Left hindlimb (tissue), 1 donor: Measurements from ENCODE around the gene MRPL14.
A peak's percentile ranks its signal among the peaks of the same experiment; 100 is the strongest.
"Not testable (repeated sequence)": the region's sequence is repeated elsewhere in the genome, so short reads cannot be mapped to it uniquely, and the experiment has no call there.

Experiments used
- DNase-seq: peaks from one replicate; pipeline ENCODE4 v3.0.0-alpha.2; 2018

Gene MRPL14

DNA sequence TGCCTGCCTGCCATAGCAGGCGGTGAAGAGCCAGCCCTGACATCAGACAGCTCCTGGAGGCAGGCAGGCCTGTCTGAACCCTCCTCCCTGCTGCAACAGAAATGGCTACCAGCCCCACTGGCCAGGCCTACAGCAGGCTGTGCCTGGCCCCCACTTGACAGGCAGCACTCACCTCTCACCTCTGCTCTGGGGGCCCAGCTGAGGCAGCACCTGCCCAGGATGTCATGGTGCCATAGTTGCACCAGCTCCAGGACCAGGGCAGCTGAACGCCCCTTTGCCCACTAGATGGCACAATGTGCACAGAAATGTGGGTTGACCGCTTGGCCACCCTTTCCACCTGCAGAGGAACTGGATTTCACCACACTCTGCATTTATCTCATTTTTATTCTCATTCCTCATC, 30.6 kb downstream of the MRPL14 start:
- DNase-seq: peak; percentile 73

DNA sequence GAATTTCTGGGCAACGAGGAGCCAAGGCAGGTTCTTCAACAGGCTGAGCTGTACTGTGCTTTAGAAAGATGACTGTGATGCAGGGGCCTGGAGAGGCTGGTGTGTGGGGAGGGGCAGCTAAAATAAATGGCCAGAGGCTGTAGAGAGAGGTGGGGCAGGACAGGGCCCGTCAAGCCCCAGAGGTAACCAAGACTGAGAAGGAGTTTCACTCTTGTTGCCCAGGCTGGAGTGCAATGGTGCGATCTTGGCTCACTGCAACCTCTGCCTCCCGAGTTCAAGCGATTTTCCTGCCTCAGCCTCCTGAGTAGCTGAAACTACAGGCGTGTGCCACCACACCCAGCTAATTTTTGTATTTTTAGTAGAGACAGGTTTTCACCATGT, 32.0 kb downstream of the MRPL14 start:
- not testable (repeated sequence) for DNase-seq

DNA sequence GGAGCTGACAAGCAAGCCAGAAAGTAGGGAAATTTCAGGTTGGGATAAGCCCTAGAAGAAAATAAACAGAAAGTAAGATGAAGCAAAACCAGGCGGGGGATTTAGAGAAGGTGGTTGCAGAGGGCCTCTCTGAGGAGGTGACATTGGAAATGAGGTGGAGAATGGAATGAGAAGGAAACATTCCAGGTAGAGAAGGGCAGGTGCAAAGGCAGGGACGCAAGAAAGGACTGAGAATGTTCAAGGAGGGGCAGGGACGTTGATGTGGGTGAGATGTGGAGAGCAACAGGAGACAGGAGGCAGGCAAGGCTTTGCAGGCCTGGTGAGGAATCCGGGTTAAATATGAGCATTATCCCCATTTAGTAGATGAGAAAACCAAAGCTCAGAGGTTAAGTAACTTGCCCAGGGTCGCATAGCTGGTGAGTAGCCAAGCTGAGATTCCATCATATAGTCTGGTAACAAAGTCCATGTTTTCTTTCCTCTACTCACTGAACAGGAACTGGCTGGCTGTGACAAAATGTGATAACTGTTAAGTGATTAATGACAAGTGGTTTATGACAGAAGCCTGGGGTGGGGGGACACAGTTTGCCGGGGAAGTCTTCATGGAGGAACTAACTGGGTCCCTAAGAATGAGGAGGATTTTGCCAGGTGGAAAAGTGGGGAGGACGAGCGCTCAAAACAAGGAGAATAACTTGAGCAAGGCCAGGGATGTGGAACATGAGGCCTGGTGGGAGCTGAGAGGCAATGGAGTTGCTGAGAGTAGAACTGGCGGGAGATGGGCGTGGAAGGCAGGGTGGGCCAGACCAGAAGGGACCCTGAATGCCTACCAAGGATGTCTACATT, 32.6 kb downstream of the MRPL14 start:
- no peak for DNase-seq

DNA sequence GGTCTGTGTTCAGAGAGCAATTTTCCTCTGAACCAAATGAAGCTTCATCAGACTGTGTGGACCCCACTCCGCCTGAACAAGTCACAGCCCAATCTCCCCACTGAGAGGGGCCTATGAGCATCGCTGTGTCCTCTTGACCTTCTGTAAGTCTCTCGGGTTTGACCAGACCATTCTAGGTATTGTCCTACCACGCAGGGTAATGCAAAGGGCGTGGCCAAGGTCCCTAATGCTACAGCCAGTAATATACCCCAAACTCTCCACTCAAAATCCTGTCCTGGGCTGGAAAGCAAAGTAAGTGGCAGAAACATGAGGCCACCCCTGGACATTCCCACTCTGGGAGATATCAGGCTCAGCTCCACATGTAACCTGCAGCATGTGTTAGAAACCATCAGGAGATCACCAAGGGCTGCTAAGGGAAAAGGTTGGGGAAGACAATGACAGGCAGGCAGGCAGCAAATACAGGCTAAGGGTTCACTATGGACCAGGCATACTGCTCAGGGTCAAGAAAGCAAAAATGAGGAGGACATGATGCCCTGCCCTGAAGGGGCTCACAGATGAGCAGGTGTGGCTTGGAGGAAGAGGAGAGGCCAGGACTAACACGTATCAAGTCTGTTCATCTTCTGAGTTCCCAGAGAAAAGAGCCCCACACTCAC, 33.4 kb downstream of the MRPL14 start:
- no peak for DNase-seq

DNA sequence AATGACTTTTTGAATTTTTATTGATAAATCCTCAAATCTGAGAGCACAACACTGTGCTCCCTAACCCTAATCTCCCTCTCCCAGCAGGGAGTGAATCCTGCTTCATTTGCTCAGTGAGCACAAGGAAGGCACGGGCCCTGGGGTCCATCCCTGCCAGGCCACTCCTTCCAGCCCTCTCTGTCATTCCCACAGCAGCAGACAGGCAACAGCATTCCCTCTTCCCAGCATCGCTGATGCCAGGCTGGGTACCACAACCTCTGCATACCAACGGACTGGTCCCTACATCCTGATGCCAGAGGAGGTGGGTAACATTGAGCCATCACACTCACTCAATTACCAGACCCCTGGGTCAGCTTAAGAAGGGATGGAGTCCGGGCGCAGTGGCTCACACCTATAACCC, 34.2 kb downstream of the MRPL14 start:
- peak; percentile 11 for DNase-seq

DNA sequence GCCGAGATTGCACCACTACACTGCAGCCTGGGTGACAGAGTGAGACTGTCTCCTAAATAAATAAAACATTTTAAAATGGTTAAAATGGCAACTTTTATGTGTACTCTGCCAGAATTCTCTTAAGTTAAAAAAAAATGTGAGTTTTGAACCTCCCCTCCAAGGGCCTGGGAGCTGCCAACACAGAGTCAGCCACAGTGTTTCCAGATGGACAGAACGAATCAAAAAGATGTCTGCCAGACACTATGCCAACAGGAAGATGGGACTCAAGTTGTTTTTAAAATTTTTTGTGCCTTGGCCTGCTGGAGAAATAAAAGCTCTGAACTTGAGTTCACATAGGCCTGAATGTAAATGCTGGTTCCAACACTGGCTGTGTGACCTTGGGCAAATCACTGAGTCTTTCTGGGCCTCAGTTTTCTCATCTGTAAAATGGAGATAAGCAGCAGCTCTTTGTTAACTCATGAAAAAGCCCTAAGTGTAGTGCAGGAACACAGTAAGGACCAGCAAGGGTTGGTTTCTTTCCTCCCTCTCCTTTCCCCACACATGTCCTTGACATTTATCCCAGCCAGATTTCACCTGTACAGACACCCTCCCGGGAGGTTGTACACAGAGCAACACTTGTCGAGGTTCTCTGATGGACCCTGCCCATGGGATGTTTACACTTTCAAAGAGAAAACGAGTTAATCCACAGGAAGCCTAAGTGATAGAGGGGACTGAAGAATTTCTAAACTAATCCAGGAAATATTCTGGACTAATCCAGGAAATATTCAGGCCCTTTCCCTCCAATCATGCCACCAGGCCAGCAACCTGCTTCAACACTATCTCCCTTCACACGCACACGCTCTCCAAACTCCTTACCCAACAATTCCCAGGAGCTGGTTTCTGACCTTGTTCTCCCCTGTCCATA, 35.0 kb downstream of the MRPL14 start:
- DNase-seq: no peak

DNA sequence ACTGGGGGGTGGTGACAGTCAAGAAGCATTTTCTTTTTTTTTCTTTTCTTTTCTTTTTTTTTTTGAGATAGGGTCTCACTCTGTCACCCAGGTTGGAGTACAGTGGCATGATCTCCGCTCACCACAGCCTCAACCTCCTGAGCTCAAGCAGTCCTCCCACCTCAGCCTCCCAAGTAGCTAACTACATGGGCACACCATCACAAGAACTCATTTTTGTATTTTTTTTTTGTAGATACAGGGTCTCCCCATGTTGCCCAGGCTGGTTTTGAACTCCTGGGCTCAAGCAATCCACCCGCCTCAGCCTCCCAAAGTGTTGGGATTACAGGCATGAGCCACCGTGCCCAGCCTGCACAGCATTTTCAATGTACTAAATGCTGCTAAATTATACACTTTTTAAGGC, 35.9 kb downstream of the MRPL14 start:
- DNase-seq: not testable (repeated sequence)

DNA sequence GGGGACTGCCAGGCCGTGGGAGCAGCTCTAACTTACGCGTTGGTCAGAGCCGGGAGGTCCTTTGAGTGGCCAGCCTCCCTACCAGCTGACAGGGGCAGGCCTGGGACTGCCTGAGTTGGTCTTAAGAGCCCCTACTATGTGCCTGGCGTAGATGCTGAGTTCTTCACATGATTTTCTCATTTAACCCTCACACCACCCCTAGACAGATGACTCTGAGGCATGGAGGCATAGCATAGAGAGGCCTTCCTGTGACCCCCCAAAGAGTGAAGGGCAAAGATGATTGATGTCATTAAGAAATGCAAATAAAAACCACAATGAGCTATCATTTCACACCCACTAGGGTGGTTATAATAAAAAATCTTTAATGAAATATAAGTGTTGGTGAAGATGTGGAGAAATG, 36.8 kb downstream of the MRPL14 start:
- no peak for DNase-seq

DNA sequence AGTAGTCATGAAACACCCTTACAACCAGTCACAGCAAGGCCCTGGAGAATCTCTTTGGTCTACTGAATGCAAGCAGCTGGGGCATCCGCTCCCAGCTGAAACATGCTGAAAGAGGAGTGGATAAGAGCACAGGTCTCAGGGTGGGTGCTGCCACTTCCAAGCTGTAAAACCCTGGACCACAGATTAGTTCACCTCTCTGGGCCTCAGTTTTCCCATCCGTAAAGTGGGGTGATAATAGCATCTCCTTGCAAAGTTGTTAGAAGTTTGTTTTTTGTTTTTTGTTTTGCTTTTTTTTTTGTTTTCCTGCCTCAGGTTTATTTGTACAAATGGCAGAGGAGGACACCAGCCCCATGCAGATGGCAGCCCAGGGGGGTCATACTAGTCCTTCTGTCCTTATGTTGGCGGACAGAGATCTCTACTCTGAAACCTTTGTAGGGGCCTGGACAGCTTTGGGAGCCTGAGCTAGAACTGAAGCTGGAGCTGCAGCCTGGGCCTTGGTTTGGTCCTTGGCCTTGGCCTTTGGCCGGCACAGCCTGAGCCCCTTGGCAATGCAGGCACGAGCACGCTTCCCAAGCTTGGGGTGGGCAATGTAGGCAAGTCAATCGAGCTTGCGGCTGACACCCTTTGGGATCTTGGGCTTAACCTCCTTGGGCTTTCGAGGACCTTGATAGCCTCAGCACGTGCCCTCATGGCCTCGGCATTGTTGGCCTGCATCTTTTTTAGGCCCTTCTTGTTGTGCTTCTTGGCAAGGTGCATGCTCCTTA, 38.2 kb downstream of the MRPL14 start:
- DNase-seq: no peak

DNA sequence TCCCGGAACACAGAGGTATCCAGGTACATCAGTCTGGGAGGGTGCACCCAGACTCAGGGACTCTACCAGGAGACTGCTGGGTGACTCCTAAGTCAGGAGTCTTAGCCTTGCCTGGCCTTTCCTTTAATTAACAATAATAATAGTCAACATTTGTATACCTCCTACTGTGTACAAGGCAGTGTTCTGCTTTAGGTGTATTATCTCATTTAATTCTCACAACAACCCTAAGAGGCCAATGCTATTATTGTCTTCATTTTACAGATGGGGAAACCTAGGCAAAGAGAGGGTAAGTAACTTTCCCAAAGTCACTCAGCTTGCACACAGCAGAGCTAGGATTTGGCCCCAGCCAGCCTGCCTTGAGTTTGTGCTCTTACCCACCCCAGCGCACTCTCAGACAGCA, 39.6 kb downstream of the MRPL14 start:
- DNase-seq: no peak

DNA sequence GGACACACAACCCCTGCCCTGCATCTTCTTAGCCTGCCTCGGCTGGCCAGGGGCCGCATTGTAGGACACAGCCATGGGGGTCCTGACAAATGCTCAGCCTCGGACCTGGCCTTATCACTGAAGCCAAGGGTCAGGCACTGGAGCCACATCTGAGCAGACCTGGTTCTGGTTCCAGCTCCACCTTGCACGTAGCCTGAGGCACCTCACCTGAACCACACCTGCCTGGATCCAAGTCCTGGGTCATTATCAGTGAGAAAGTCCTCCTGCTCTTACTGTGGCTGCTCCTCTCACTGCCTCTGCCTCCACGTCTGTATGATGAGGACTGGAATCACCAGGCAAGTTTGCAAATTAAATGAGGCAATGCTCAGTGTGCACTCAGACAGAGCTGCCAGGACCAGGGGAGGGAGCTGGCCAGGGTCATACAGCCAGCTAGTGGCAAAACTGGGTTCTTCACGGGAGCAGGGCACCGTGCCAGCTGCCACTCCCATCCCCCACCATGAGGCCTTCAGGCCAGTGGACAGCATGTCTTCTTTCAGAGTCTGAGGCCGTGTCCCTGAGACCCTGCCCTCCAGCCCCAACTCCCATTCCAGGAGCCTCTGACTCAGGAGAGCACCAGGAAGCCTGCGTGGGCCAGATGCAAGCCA, 40.2 kb downstream of the MRPL14 start:
- DNase-seq: no peak

DNA sequence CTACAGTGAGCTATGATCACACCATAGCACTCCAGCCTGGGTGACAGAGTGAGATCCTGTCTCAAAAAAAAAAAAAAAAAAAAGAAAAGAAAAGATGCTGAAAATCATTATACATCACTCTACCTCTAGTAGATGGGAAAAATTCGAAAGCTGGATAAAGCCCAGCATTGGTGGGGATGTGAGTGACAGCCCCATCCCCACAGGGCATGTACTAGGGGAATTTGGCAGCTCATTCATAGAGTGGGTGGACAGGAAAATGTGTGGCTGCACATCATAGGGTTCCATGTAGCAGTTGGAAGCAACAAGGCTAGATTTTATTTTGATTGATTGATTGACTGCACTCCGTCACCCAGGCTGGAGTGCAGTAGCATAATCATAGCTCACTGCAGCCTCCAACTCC, 42.0 kb downstream of the MRPL14 start:
- DNase-seq: no peak

DNA sequence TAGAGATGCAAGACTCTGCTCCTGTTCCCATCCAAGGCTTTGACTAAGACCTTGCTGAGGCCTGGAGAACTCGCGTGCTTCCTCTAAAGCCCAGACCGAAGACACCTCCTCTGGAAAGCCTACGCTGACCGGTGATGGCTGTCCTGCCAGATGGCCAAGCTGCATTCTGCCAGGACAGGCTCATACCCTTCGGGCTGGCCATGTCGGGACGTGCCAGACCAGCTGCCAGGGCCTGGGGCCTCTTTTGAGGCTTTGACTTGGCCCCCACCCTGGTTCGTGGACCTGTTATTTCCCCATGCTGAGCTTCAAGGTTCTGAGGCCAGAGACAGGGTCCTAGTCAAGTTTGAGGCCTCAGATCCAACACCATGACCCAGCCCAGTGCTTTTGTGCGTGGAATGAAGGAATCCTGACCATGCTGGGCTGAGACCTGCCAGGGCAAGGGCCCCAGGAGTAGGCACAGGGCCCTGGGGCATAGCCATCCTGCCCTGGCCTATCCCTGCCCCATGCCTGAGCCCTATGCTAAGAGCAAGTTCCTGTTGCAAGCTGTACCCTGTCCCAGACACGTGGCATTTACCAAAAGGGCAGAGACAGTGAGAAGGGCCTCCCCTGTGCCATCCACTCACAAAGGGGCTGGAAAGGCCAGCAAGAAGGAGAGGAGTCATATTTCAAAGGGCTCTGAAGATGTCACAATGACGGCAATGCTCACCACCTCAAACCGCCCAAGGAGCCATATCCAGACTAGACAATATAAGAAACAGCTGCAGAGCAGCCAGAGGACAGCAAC, 42.8 kb downstream of the MRPL14 start:
- DNase-seq: no peak

DNA sequence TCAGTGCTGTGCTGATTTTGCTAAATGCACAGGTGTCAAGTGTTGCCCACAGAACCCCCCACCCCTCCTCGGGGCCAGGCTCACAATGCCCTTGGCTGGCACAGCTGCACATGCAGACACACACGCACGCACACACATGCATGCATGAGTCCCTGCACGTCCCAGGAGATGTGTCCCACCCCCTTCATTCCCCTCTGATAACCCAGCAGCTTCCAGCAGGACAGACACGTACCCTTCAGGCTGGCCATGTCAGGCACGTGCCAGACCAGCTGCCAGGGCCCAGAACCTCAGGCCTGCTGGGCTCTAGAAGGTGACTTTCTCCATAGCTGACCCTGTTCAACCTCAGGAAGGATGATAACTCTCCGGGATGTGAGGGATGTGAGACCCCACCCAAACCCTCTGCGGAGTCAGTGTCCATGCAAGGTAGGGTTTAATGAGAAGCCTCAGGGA, 44.4 kb downstream of the MRPL14 start:
- no peak for DNase-seq

DNA sequence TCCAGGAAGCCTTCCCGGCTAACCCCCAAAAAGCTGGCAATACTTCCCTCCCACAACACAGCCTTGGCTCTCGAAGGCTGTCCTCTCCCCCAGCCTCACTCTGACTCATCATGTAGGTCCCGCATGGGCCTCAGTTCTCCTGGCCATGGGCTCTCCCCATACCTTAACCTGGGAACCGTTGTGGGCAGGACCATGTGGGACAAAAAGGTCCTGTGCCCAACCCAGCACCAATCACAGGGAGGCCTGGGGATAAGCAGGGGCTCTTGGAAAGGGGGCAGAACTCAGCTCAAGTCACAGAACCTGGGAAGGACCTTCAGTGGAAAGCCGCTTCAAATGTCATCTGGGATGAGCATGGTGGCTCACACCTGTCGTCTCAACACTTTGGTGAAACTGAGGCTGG, 45.5 kb downstream of the MRPL14 start:
- DNase-seq: no peak

DNA sequence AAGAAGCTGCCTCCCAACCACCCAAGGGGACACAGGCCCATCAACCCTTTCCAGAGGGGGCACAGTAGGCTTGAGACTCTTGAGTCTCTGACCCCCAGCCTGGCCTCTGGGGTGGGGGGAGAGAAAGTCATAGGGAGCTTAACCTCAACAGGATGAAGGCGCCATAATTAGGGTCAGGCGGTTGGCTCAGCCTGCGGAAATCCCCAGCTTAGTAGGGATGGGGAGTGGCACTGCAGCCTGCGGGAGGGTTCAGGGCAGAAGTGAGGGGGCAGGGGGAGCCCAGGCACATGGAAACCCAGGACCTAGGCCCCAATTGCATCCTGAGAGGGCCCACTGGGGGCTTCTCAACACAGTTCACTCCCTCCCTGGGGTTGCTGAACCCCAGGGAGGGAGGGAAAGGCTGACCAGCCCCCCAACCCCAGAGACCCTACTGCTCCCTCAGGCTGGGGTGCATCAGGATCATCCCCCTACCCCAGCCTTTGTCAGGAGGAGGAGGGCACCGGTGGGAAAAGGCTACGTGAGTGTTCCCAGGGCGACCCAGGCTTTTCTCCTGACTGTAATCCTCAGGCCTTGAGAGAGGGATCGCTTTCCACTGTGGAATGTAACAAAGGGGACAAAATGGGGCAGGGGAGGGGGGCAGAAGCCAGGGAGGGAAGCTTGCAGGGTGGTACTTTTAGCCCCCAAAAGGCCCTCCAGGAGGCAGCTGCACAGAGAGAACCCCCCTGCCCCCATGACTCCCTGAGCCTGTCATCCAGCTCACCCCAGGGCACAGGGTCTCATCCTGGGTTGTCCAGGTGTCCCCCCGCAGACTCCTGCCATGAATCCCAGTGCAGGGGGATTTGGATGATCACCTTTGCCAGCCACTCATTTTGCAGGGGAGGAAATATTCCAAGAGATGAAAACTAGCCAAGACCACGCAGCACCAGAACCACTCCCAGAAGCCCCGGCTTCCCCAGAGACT, 46.4 kb downstream of the MRPL14 start:
- no peak for DNase-seq

DNA sequence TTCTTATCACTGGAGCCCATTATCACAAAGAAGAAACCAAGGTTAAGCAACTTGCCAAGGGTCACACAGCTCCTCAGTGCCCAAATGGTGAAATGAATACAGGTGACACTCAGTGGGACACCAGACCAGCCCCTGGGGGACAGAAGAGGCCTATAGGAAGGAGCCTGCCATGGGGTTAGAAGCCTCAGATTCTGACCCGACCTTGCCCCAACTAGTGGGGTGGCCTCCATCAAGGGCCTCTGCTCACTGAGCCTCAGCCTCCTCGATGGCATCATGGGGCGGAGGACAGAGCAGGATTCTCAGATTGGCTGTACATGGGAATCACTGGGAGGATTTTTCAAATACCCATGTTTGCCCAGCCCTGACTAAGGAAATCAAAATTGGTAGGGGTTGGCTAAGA, 47.6 kb downstream of the MRPL14 start:
- DNase-seq: no peak

DNA sequence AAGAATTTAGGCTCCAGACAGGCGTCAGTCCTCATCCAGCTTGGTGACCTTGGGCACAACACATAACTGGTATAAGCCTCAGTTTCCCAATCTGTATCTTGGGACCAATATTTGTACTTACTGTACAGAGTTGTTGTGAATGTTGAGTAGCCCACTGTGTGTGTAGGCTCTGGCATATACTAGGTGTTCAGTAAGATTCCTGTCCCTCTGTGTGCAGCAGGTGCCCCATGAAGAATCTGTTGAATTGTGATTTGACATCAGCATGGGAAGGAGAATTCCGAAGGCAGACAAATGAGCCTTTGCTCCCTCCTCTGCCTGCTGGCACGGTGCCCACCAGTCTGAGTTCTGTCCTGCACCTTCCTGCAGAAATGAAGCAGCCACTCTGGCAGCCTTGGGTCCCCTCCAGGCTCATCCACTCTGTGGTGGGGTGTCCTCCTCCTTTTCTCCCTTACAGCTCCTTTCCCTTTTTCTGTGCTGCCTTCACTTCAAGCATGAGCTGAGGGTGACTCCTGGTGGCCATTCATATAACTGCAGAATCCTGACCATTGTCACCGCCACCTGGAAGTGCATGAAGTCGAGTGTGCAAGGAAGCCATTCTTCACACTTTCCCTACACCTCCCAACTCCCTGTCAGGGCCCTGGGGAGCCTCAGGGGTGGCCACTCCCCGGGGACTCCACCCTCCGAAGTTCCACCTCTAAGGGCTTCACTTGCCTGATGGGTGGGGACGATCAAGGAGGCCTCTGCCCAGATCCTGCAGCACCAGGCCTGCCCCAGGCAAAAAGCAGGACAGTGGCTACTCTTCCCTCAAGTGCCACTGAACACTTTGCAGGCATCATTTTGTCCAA, 48.2 kb downstream of the MRPL14 start:
- DNase-seq: peak; percentile 81

DNA sequence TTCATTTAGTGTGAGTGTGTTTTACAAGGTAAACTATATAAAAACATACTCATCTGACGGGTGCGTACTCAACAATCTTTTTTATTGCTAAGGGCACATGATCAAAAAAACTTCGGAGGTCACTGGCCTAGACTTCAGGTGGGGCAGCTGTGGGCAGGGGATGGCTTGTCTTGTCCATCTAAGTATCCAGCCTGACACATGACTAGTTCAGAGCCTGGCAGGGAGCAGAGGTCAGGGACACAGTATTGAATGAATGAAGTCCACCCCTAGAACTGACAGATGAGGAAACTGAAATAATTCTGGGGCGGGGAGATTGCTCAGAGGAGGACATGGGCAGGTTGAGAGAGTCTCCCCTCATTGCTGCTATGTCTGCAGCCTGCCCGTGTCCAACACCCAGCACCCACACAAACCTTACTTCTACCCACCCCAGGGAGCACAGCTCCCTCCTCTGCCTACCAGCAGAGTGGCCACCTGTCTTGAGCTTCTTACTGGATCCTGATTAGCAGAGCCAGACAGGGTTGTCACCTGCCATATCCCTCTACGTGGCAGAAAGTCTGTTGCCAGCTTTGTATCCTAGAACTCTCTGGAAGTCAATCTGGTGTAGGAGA, 48.9 kb downstream of the MRPL14 start:
- DNase-seq: no peak
